HG03565 (cell line): Measurements from ENCODE around the gene HTR4.
"Not testable (repeated sequence)": the region's sequence is repeated elsewhere in the genome, so short reads cannot be mapped to it uniquely, and the experiment has no call there.

Experiments used
- ATAC-seq: cut with Tn5 transposase; IDR thresholded peaks from one replicate; pipeline ENCODE4 v1.9.1; 2021; ENCODE audit warnings: mild to moderate bottlenecking, moderate library complexity; ENCODE audit not compliant: unreplicated experiment

HTR4 gene

GRCh38 chr5:148653836-148654781, at the start of gene HTR4:
HTR4 (minus strand) TSS chr5:148654527; CDS start chr5:148637014, 17,513 bp downstream.
- no peak for ATAC-seq

GRCh38 chr5:148702019-148702596, 47.8 kb upstream of the HTR4 start:
- ATAC-seq: no peak

- no peak for ATAC-seq
Measured at GRCh38 chr5:148699028-148699427, 44.7 kb upstream of the HTR4 start.

GRCh38 chr5:148697809-148698196, 43.5 kb upstream of the HTR4 start:
- ATAC-seq: no peak

GRCh38 chr5:148697180-148697808, 43.0 kb upstream of the HTR4 start:
- ATAC-seq: no peak

GRCh38 chr5:148696187-148697036, 42.1 kb upstream of the HTR4 start:
- ATAC-seq: no peak

GRCh38 chr5:148690945-148691344, 36.6 kb upstream of the HTR4 start:
- no peak for ATAC-seq

GRCh38 chr5:148688787-148689186, 34.5 kb upstream of the HTR4 start:
- ATAC-seq: no peak

- no peak for ATAC-seq
Measured at GRCh38 chr5:148687871-148688270, 33.5 kb upstream of the HTR4 start.

- ATAC-seq: peak; percentile 96
Measured at GRCh38 chr5:148687427-148687826, 33.1 kb upstream of the HTR4 start.

- ATAC-seq: no peak
Measured at GRCh38 chr5:148686660-148687059, 32.3 kb upstream of the HTR4 start.

- ATAC-seq: no peak
Measured at GRCh38 chr5:148685520-148686134, 31.3 kb upstream of the HTR4 start.

GRCh38 chr5:148684528-148684927, 30.2 kb upstream of the HTR4 start:
- ATAC-seq: no peak

- ATAC-seq: no peak
Measured at GRCh38 chr5:148683651-148684050, 29.3 kb upstream of the HTR4 start.

- no peak for ATAC-seq
Measured at GRCh38 chr5:148682058-148683026, 28.0 kb upstream of the HTR4 start.

- ATAC-seq: no peak
Measured at GRCh38 chr5:148681157-148682057, 27.1 kb upstream of the HTR4 start.

GRCh38 chr5:148673704-148674103, 19.4 kb upstream of the HTR4 start:
- not testable (repeated sequence) for ATAC-seq

- no peak for ATAC-seq
Measured at GRCh38 chr5:148666353-148666752, 12.0 kb upstream of the HTR4 start.
